PC-3 (cell line): ENCODE results near the gene YWHAQ. TPM values are rescaled to one million over a fixed set of nuclear protein-coding genes. Genes with fewer than 3 reads are reported as not detected.

Experiments used
- ATAC-seq: fragments of 200-7000 bp; cut with Tn5 transposase; 2 replicates; pipeline ENCODE4 v1.9.1; 2020; ENCODE audit warnings: mild to moderate bottlenecking, moderate library complexity
- BruUV-seq: library from RNA; stranded (reverse); fragments of 400-500 nt; replicated peaks from 2 replicates; lab custom pipeline; 2021; lab: Mats Ljungman, UMichigan
- CTCF ChIA-PET: fragments of 300-600 bp; sonication (Branson Sonifier 250); formaldehyde crosslinking; loops from one replicate; lab custom pipeline; 2022; ENCODE audit warnings: antibody characterized with exemption; lab: Charles Lee
- POLR2A ChIA-PET: fragments of 300-600 bp; sonication (Branson Sonifier 250); formaldehyde crosslinking; loops from one replicate; lab custom pipeline; 2022; ENCODE audit warnings: antibody characterized with exemption; ENCODE audit not compliant: unreplicated experiment; lab: Charles Lee
- DNase-seq: peaks from one replicate; pipeline ENCODE4 v3.0.0-alpha.2; 2015
- H2AFZ ChIP-seq: fragments of 300-600 bp; sonication (generic); 2 replicates; pipeline ENCODE4 v1.6.0; 2016; ENCODE audit warnings: antibody characterized with exemption, low read length
- H3F3A ChIP-seq: fragments of 300-600 bp; sonication (generic); one replicate; pipeline ENCODE4 v1.6.0; 2017; ENCODE audit warnings: antibody characterized with exemption, low read length, control low read depth, mild to moderate bottlenecking; ENCODE audit not compliant: unreplicated experiment
- H3K27ac ChIP-seq: fragments of 300-600 bp; sonication (generic); 2 replicates; pipeline ENCODE4 v1.5.1; 2016; ENCODE audit warnings: mild to moderate bottlenecking, low read length
- H3K27me3 ChIP-seq: fragments of 300-600 bp; sonication (generic); 2 replicates; pipeline ENCODE4 v1.6.1; 2016; ENCODE audit warnings: low read length, mixed read lengths
- H3K36me3 ChIP-seq: fragments of 300-600 bp; sonication (generic); 2 replicates; pipeline ENCODE4 v1.6.1; 2016; ENCODE audit warnings: low read depth, mixed run types, low read length, mixed read lengths
- H3K4me1 ChIP-seq: fragments of 300-600 bp; sonication (generic); 2 replicates; pipeline ENCODE4 v1.5.1; 2016; ENCODE audit warnings: low read length; ENCODE audit not compliant: insufficient read depth
- H3K4me2 ChIP-seq: fragments of 300-600 bp; sonication (generic); 2 replicates; pipeline ENCODE4 v1.6.0; 2016; ENCODE audit warnings: low read length
- H3K4me3 ChIP-seq: fragments of 300-600 bp; sonication (generic); 2 replicates; pipeline ENCODE4 v1.5.1; 2016; ENCODE audit warnings: mild to moderate bottlenecking, low read length, mixed read lengths
- H3K79me2 ChIP-seq: fragments of 300-600 bp; sonication (generic); 2 replicates; pipeline ENCODE4 v1.6.1; 2017; ENCODE audit warnings: low read length, mixed read lengths
- H3K9ac ChIP-seq: fragments of 300-600 bp; sonication (generic); 2 replicates; pipeline ENCODE4 v1.6.0; 2016; ENCODE audit warnings: mild to moderate bottlenecking, low read length
- H3K9me2 ChIP-seq: fragments of 300-600 bp; sonication (generic); replicated peaks from 2 replicates; pipeline ENCODE4 v1.6.1; 2016; ENCODE audit warnings: mixed run types, low read length, mixed read lengths
- H3K9me3 ChIP-seq: fragments of 300-600 bp; sonication (generic); 2 replicates; pipeline ENCODE4 v1.6.1; 2016; ENCODE audit warnings: low read length, mixed read lengths
- H4K20me1 ChIP-seq: fragments of 300-600 bp; sonication (generic); 2 replicates; pipeline ENCODE4 v1.6.1; 2016; ENCODE audit warnings: low read length, mixed read lengths
- EZH2 ChIP-seq: fragments of 300-600 bp; sonication (generic); IDR thresholded peaks from one replicate; pipeline ENCODE4 v1.6.1; 2017; ENCODE audit warnings: antibody characterized with exemption, mild to moderate bottlenecking, low read length; ENCODE audit not compliant: unreplicated experiment
- EZH2phosphoT487 ChIP-seq: fragments of 300-600 bp; sonication (generic); IDR thresholded peaks from 2 replicates; pipeline ENCODE4 v1.6.1; 2018; ENCODE audit warnings: mild to moderate bottlenecking, antibody characterized with exemption, low read length, borderline replicate concordance
- intact Hi-C: fragments of 100-400 bp; cut with micrococcal nuclease; formaldehyde crosslinking; loops from 2 replicates; pipeline ENCODE4 v1.9.0; 2023
- total RNA-seq: library from RNA; depleted of rRNA; stranded (reverse); fragments of >200 nt; gene quantifications from 2 replicates; pipeline ENCODE4 v1.2.3, GENCODE V29; 2014
- TF ChIP-seq, protein P1 (sequence below): fragments of 300-600 bp; sonication (generic); conservative IDR thresholded peaks from 2 replicates; pipeline ENCODE4 v1.5.1; 2017; ENCODE audit warnings: antibody characterized with exemption, low read depth, mild to moderate bottlenecking, low read length

Gene YWHAQ
- total RNA-seq, 1 experiment from 2014 or later, result 377 TPM

DNA sequence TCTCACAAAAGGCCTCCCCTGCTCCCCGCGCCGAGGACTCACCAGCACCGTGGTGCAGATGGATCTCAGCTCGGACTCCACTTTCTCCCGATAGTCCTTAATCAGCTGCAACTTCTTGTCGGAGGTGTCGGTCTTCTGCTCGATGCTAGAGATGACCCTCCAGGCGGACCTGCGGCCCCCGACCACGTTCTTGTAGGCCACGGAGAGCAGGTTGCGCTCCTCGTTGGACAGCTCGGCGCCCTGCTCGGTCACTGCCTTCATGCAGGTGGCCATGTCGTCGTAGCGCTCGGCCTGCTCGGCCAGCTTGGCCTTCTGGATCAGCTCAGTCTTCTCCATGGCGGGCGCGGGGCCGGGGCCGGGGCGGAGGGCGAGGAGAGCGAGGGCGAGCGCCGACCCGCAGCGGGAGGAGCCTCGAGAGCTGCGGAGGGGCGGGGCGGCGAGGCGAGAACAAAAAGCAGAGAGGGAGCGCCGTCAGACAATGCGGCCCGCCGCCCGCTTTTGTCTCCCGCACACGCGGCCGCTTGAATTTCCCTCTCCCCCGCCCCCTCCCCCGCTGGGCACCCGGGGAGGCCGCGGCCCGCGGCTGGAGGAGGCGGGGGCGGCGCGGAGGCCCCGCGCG lies 571 bp downstream of the YWHAQ start:
- Histone ChIP-seq H3K4me1 (peaks cover 27% of the 10 kb centered on the region), H2AFZ (peak overlapping the region; percentile 35; the same call in 1 of the 2 replicates), H3K4me3 (peak overlapping the region; percentile 89), H3K79me2 (peaks cover 52% of the 10 kb centered on the region), H4K20me1 (peaks cover 49% of the 10 kb centered on the region), H3K9ac (peak overlapping the region; percentile 94), H3K36me3 (peaks cover 36% of the 10 kb centered on the region), H3K27me3 (no peaks in the 10 kb centered on the region), H3F3A (no peaks in the 10 kb centered on the region), H3K9me2 (no peaks in the 10 kb centered on the region), H3K9me3 (no peaks in the 10 kb centered on the region), H3K4me2 (peak overlapping the region; percentile 93), H3K27ac (peak overlapping the region; percentile 78)
- intact Hi-C loops, result loop anchor here (10.0 kb wide), 1 partner anchor 155 kb away; no protein-coding TSS in a partner anchor
- POLR2A ChIA-PET, result interaction anchor here (0.5 to 3.0 kb wide), 10 partner anchors 19 to 808 kb away, joined by 3 to 13 read pairs (median 3); partner anchors contain the start of genes ADAM17 and MBOAT2
- peak; percentile 58 for ATAC-seq
- peak; percentile 58 for DNase-seq
- CTCF ChIA-PET, result interaction anchor here (0.6 to 0.8 kb wide), 2 partner anchors 31 to 418 kb away, joined by 3 to 4 read pairs; no protein-coding TSS in a partner anchor
- TF ChIP-seq EZH2phosphoT487 (no peak), EZH2 (no peak)
- TF ChIP-seq, protein P1, sequence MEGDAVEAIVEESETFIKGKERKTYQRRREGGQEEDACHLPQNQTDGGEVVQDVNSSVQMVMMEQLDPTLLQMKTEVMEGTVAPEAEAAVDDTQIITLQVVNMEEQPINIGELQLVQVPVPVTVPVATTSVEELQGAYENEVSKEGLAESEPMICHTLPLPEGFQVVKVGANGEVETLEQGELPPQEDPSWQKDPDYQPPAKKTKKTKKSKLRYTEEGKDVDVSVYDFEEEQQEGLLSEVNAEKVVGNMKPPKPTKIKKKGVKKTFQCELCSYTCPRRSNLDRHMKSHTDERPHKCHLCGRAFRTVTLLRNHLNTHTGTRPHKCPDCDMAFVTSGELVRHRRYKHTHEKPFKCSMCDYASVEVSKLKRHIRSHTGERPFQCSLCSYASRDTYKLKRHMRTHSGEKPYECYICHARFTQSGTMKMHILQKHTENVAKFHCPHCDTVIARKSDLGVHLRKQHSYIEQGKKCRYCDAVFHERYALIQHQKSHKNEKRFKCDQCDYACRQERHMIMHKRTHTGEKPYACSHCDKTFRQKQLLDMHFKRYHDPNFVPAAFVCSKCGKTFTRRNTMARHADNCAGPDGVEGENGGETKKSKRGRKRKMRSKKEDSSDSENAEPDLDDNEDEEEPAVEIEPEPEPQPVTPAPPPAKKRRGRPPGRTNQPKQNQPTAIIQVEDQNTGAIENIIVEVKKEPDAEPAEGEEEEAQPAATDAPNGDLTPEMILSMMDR, result no peak
- BruUV-seq, result no TSS peak

DNA sequence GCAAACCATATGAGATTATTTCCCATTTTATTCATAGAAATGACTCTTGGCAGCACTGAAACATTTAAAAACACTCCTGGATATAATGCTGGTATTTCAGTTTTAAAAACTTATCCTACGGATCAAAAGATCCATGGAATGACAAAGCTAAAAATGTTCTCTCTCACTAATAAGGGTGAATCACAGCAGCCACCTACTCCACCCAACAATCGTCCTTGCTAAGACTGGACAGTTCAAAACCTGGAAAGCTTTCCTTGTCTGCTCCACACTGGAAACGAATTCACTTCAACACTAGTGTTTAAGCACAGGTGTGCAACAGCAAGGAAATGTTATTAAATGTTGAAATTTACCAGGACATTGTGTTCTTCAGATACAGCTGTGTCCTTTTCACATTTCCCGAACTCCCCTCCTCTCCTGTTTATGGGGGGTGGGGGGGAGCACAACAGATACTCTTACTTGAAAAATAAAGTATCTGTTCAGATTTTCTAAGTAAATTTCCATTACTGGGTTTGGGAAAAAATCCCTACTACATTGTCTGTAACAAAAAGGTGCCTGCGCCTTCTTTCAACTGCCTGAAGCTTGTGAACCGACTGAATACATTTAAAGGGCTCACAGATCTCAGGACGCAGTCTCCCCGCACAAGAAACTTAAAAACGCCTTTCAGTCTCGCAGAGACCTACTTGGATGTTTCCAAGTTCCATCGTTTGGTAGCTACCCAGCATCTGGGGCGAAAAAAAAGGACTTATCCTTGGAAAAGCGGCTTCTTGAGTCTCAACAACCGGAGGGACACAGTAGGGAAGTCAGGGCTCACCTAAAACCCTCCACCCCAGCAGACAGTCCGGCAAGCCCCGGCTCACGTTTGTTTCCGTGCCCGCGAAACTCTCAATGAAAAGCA lies 1.3 kb downstream of the YWHAQ start:
- Histone ChIP-seq H4K20me1 (peaks cover 55% of the 10 kb centered on the region), H3F3A (no peaks in the 10 kb centered on the region), H3K9me3 (no peaks in the 10 kb centered on the region), H3K4me2 (peak overlapping the region; percentile 93), H3K9me2 (no peaks in the 10 kb centered on the region), H3K4me3 (peak overlapping the region; percentile 89), H3K27ac (peak overlapping the region; percentile 78), H3K79me2 (peaks cover 60% of the 10 kb centered on the region), H3K36me3 (peaks cover 36% of the 10 kb centered on the region), H2AFZ (0 out of 2 replicates have a peak overlapping the region, but pooled peaks have one; percentile 35), H3K9ac (peak overlapping the region; percentile 94), H3K4me1 (peaks cover 27% of the 10 kb centered on the region), H3K27me3 (no peaks in the 10 kb centered on the region)
- TF ChIP-seq EZH2phosphoT487 (no peak), EZH2 (no peak)
- TF ChIP-seq, protein P1, result no peak
- ATAC-seq (no peak), DNase-seq (peak; percentile 51)
- TSS peak; percentile 59 for BruUV-seq
- intact Hi-C loops, result loop anchor here (2.0 to 10.0 kb wide), 3 partner anchors 21 to 155 kb away; no protein-coding TSS in a partner anchor
- ChIA-PET CTCF (interaction anchor here (0.6 to 1.2 kb wide), 2 partner anchors 73 to 419 kb away, joined by 3 to 4 read pairs; no protein-coding TSS in a partner anchor), POLR2A (interaction anchor here (0.6 to 3.0 kb wide), 8 partner anchors 38 to 709 kb away, joined by 3 to 13 read pairs (median 3); partner anchors contain the start of gene ADAM17)
